Esophagus muscularis mucosa (tissue), 4 donors: ENCODE results near the gene CLIC1. TPM values are rescaled to one million over a fixed set of nuclear protein-coding genes. Genes with fewer than 3 reads are reported as not detected.

Experiments used
- DNase-seq: peaks from one replicate; pipeline ENCODE4 v3.0.0-alpha.2; 2017; ENCODE audit errors: extremely low spot score
- H3K27ac ChIP-seq, 4 donors: fragments of 200-600 bp; sonication (generic); replicated peaks in 1 of 4; 1 replicate in 3 of 4; 2 replicates in 1 of 4; pipeline ENCODE4 v1.5.1; 2016 to 2019; ENCODE audit warnings: mild to moderate bottlenecking in 1 of 4
- H3K27me3 ChIP-seq, 4 donors: fragments of 200-600 bp; sonication (generic); one replicate each; pipeline versions ENCODE4 v1.5.1 to v1.6.0; 2016 to 2019
- H3K36me3 ChIP-seq, 4 donors: fragments of 200-600 bp; sonication (generic); one replicate each; pipeline ENCODE4 v1.5.1; 2016 to 2019
- H3K4me1 ChIP-seq, 4 donors: fragments of 200-600 bp; sonication (generic); one replicate each; pipeline ENCODE4 v1.5.1; 2016 to 2019
- H3K4me3 ChIP-seq, 4 donors: fragments of 200-600 bp; sonication (generic); 1 replicate in 2 of 4; 2 replicates in 2 of 4; pipeline ENCODE4 v1.5.1; 2016 to 2019; ENCODE audit warnings: mild to moderate bottlenecking in 4 of 4, moderate library complexity in 1 of 4
- H3K9me3 ChIP-seq, 4 donors: fragments of 200-600 bp; sonication (generic); 1 replicate in 3 of 4; 2 replicates in 1 of 4; pipeline ENCODE4 v1.5.1; 2016 to 2019
- CTCF ChIP-seq, 3 experiments: fragments of 200-600 bp in 2 of 3; fragments of 450-650 bp in 1 of 3; sonication (generic) in 2 of 3; IDR thresholded peaks; one replicate each; pipeline ENCODE4 v1.5.1; 2017 to 2019; ENCODE audit warnings: antibody characterized with exemption in 3 of 3, mild to moderate bottlenecking in 2 of 3, moderate library complexity in 1 of 3
- EP300 ChIP-seq: sonication (generic); formaldehyde crosslinking; IDR thresholded peaks from one replicate; pipeline ENCODE4 v1.6.1; 2017; ENCODE audit warnings: antibody characterized with exemption
- POLR2A ChIP-seq: fragments of 450-650 bp; IDR thresholded peaks from one replicate; pipeline ENCODE4 v1.6.1; 2017; ENCODE audit warnings: antibody characterized with exemption, moderate library complexity, mild to moderate bottlenecking, low read depth
- POLR2AphosphoS5 ChIP-seq, 2 donors: sonication (generic); formaldehyde crosslinking; IDR thresholded peaks; one replicate each; pipeline ENCODE4 v1.6.1; 2017; ENCODE audit warnings: antibody characterized with exemption in 2 of 2
- WGBS: methylation state at CpG from one replicate; pipeline ENCODE4 v1.1.5; 2018; 5-methylcytosine and 5-hydroxymethylcytosine counted together
- intact Hi-C: fragments of 100-400 bp; cut with DNase I; formaldehyde crosslinking; loops from one replicate; pipeline ENCODE4 v1.15.1; 2023
- total RNA-seq, 4 donors: library from RNA; depleted of rRNA; stranded (reverse); fragments of >200 nt; gene quantifications; one replicate each; pipeline versions ENCODE4 v1.1.0 to v1.2.1, GENCODE V29; 2016

CLIC1 gene
- total RNA-seq, 4 donors from 2014 or later = 208 to 379 (median 290) TPM

GRCh38 chr6:31715022-31715958 lies 21.0 kb downstream of the CLIC1 start, which contains the start of gene LY6G6D:
Gene LY6G6D (plus strand): TSS chr6:31715348. CDS start chr6:31715356, 8 bp downstream.
- 67% methylated on average over 10 of the region's 16 CpGs for WGBS
- H3K27ac ChIP-seq = no peak within 1 kb of the TSS
- no peak within 1 kb of the TSS for H3K4me3 ChIP-seq
- peaks cover 0 to under 1% (median 0%) of the 10 kb centered on the region in 4 donors for H3K27me3 ChIP-seq
- no peaks in the 10 kb centered on the region for H3K9me3 ChIP-seq
- intact Hi-C loops = no loop called here
- H3K36me3 ChIP-seq = no peaks in the 10 kb centered on the region
- DNase-seq = no peak
- H3K4me1 ChIP-seq = no peaks in the 10 kb centered on the region
- TF ChIP-seq CTCF (IDR thresholded peaks at IDR 0.05) = no peak
- no peak for TF ChIP-seq POLR2A
- TF ChIP-seq POLR2AphosphoS5 (IDR thresholded peaks at IDR 0.05) = no peak
- no peak for TF ChIP-seq EP300

GRCh38 chr6:31713991-31714684 lies 22.2 kb downstream of the CLIC1 start:
- no peak for TF ChIP-seq POLR2A
- TF ChIP-seq CTCF (IDR thresholded peaks at IDR 0.05) = no peak
- TF ChIP-seq EP300 = no peak
- no peak for TF ChIP-seq POLR2AphosphoS5 (IDR thresholded peaks at IDR 0.05)
- Histone ChIP-seq H3K4me3 (no peak overlapping the region), H3K27me3 (peaks cover 0 to 6% (median 0%) of the 10 kb centered on the region in 4 donors), H3K27ac (no peak overlapping the region), H3K36me3 (no peaks in the 10 kb centered on the region), H3K9me3 (no peaks in the 10 kb centered on the region), H3K4me1 (no peaks in the 10 kb centered on the region)
- no peak for DNase-seq
- 52% methylated on average over 5 of the region's 5 CpGs for WGBS
- intact Hi-C loops = no loop called here

GRCh38 chr6:31713465-31713864 lies 22.9 kb downstream of the CLIC1 start:
- Histone ChIP-seq H3K9me3 (no peaks in the 10 kb centered on the region), H3K36me3 (no peaks in the 10 kb centered on the region), H3K27me3 (peaks cover 0 to 6% (median 0%) of the 10 kb centered on the region in 4 donors), H3K4me1 (no peaks in the 10 kb centered on the region), H3K4me3 (no peak overlapping the region), H3K27ac (no peak overlapping the region)
- intact Hi-C loops = no loop called here
- TF ChIP-seq POLR2A = no peak
- TF ChIP-seq EP300 = no peak
- TF ChIP-seq POLR2AphosphoS5 (IDR thresholded peaks at IDR 0.05) = no peak
- no peak for TF ChIP-seq CTCF (IDR thresholded peaks at IDR 0.05)
- 71% methylated on average over 4 of the region's 4 CpGs for WGBS
- DNase-seq = no peak

- H3K4me1 ChIP-seq = no peaks in the 10 kb centered on the region
- H3K4me3 ChIP-seq = no peak overlapping the region
- intact Hi-C loops = no loop called here
- peaks cover 0 to 6% (median 0%) of the 10 kb centered on the region in 4 donors for H3K27me3 ChIP-seq
- no peaks in the 10 kb centered on the region for H3K36me3 ChIP-seq
- TF ChIP-seq EP300 (no peak), POLR2AphosphoS5 (IDR thresholded peaks at IDR 0.05) (no peak), CTCF (IDR thresholded peaks at IDR 0.05) (no peak), POLR2A (no peak)
- no peaks in the 10 kb centered on the region for H3K9me3 ChIP-seq
- DNase-seq = no peak
- no peak overlapping the region for H3K27ac ChIP-seq
- WGBS = 98% methylated on average over 7 of the region's 8 CpGs
These were observed 24.0 kb downstream of the CLIC1 start for GRCh38 chr6:31712296-31712695.
